Activated CD4-positive, CD25-positive, alpha-beta regulatory T cell (primary cell): ENCODE measurements around the gene PRKCQ.

Experiments used
- DNase-seq, 4 experiments: peaks; one replicate each; lab custom pipeline; 2025; lab: John Stamatoyannopoulos, UW

The PRKCQ gene

GRCh38 chr10:6405713-6406112, 174.4 kb downstream of the PRKCQ start:
- DNase-seq, result no peak

- DNase-seq, result no peak
Measured at GRCh38 chr10:6404127-6405072, 175.7 kb downstream of the PRKCQ start.

- no peak for DNase-seq
Measured at GRCh38 chr10:6402960-6403359, 177.1 kb downstream of the PRKCQ start.

- no peak for DNase-seq
Measured at GRCh38 chr10:6402349-6402709, 177.7 kb downstream of the PRKCQ start.

GRCh38 chr10:6401558-6402348, 178.3 kb downstream of the PRKCQ start:
- peak in 2 of 4 experiments; percentile 7 to 35 for DNase-seq

GRCh38 chr10:6400821-6401465, 179.1 kb downstream of the PRKCQ start:
- no peak for DNase-seq

GRCh38 chr10:6400331-6400730, 179.7 kb downstream of the PRKCQ start:
- no peak for DNase-seq

GRCh38 chr10:6399879-6400278, 180.2 kb downstream of the PRKCQ start:
- no peak for DNase-seq

GRCh38 chr10:6399231-6399741, 180.8 kb downstream of the PRKCQ start:
- DNase-seq, result no peak

GRCh38 chr10:6398399-6398798, 181.7 kb downstream of the PRKCQ start:
- no peak for DNase-seq

GRCh38 chr10:6396652-6397051, 183.4 kb downstream of the PRKCQ start:
- no peak for DNase-seq

GRCh38 chr10:6396226-6396625, 183.8 kb downstream of the PRKCQ start:
- DNase-seq, result no peak

GRCh38 chr10:6395606-6396005, 184.5 kb downstream of the PRKCQ start:
- no peak for DNase-seq

GRCh38 chr10:6394084-6394483, 186.0 kb downstream of the PRKCQ start:
- DNase-seq, result no peak

- DNase-seq, result no peak
Measured at GRCh38 chr10:6393168-6393567, 186.9 kb downstream of the PRKCQ start.

GRCh38 chr10:6390213-6390845, 189.7 kb downstream of the PRKCQ start:
- no peak for DNase-seq

- DNase-seq, result no peak
Measured at GRCh38 chr10:6388261-6388893, 191.7 kb downstream of the PRKCQ start.

GRCh38 chr10:6386960-6387359, 193.1 kb downstream of the PRKCQ start:
- no peak for DNase-seq

- DNase-seq, result no peak
Measured at GRCh38 chr10:6386346-6386745, 193.7 kb downstream of the PRKCQ start.

- DNase-seq, result no peak
Measured at GRCh38 chr10:6385665-6386064, 194.4 kb downstream of the PRKCQ start.

- no peak for DNase-seq
Measured at GRCh38 chr10:6384847-6385246, 195.2 kb downstream of the PRKCQ start.
